Smooth muscle cell (in vitro differentiated cells): ENCODE results near the gene HSPA12A. TPM values are rescaled to one million over a fixed set of nuclear protein-coding genes. Genes with fewer than 3 reads are reported as not detected.

Experiments used
- DNase-seq: peaks from one replicate; lab custom pipeline; 2025; ENCODE audit not compliant: unreplicated experiment; lab: John Stamatoyannopoulos, UW
- H2AFZ ChIP-seq: fragments of 200-600 bp; sonication (generic); 2 replicates; pipeline ENCODE4 v1.6.0; 2016; ENCODE audit warnings: antibody characterized with exemption, low read depth, mild to moderate bottlenecking
- H3F3A ChIP-seq: fragments of 200-600 bp; sonication (generic); 2 replicates; pipeline ENCODE4 v1.6.0; 2017; ENCODE audit warnings: antibody characterized with exemption, low read depth
- H3K27ac ChIP-seq: fragments of 200-600 bp; sonication (generic); 2 replicates; pipeline ENCODE4 v1.5.1; 2016; ENCODE audit warnings: low read depth, mild to moderate bottlenecking
- H3K27me3 ChIP-seq: fragments of 200-600 bp; sonication (generic); 2 replicates; pipeline ENCODE4 v1.6.1; 2016; ENCODE audit warnings: low read depth, mild to moderate bottlenecking
- H3K36me3 ChIP-seq: fragments of 200-600 bp; sonication (generic); 2 replicates; pipeline ENCODE4 v1.5.1; 2016; ENCODE audit warnings: low read depth
- H3K4me1 ChIP-seq: fragments of 200-600 bp; sonication (generic); 2 replicates; pipeline ENCODE4 v1.5.1; 2016; ENCODE audit warnings: low read depth
- H3K4me2 ChIP-seq: fragments of 200-600 bp; sonication (generic); 2 replicates; pipeline ENCODE4 v1.6.0; 2016; ENCODE audit warnings: mild to moderate bottlenecking
- H3K4me3 ChIP-seq: fragments of 200-600 bp; sonication (generic); 2 replicates; pipeline ENCODE4 v1.5.1; 2016; ENCODE audit warnings: mild to moderate bottlenecking
- H3K79me2 ChIP-seq: fragments of 200-600 bp; sonication (generic); 2 replicates; pipeline ENCODE4 v1.6.0; 2016; ENCODE audit warnings: low read depth, mild to moderate bottlenecking
- H3K9ac ChIP-seq: fragments of 200-600 bp; sonication (generic); 2 replicates; pipeline ENCODE4 v1.6.0; 2016; ENCODE audit warnings: low read depth
- H3K9me3 ChIP-seq: fragments of 200-600 bp; sonication (generic); replicated peaks from 2 replicates; pipeline ENCODE4 v1.5.1; 2016; ENCODE audit warnings: low read depth
- H4K20me1 ChIP-seq: fragments of 200-600 bp; sonication (generic); 2 replicates; pipeline ENCODE4 v1.6.0; 2016; ENCODE audit warnings: low read depth
- WGBS: methylation state at CpG from one replicate; pipeline ENCODE4 v1.1.7; 2016; ENCODE audit warnings: low lambda C conversion rate; 5-methylcytosine and 5-hydroxymethylcytosine counted together
- polyA plus RNA-seq: library from polyadenylated mRNA; unstranded; fragments of >200 nt; fragmentation: Nextera tagmentation; extraction: Ambion mirVana; gene quantifications from 2 replicates; pipeline ENCODE4 v1.2.1, GENCODE V29; 2016
- total RNA-seq: library from RNA; depleted of rRNA; stranded (reverse); fragments of >200 nt; gene quantifications from 2 replicates; pipeline ENCODE4 v1.2.3, GENCODE V29; 2014
- TF ChIP-seq, protein P1 (sequence below): fragments of 200-600 bp; sonication (generic); IDR thresholded peaks from 2 replicates; pipeline ENCODE4 v1.5.1; 2017; ENCODE audit warnings: borderline replicate concordance, mild to moderate bottlenecking, antibody characterized with exemption; ENCODE audit not compliant: insufficient read depth, poor library complexity, severe bottlenecking

Gene HSPA12A
- total and polyA plus RNA-seq, 2 experiments from 2014 or later: 5.3 to 6.4 TPM

DNA sequence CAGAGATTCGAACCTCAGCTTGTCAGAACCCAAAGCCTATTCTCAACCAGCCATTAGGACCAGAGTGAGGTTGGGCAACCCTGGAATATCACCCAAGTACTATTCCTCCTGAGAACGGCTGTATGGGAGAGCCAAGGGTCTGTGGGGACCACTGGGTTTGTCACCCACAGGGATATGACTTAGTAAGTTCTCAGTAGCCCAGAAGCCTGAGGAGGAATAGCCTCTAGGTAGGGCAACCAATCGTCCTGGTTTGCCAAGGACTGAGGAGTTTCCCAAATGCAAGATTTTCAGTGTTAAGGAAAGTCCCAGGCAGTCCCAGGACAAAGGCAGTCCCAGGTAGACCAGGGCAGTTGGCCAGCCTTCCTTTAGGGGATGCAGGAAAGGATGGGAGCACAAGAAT is 74.9 kb downstream of the HSPA12A start:
- Histone ChIP-seq H3K9ac (no peak overlapping the region), H3K27me3 (no peaks in the 10 kb centered on the region), H3K27ac (no peak overlapping the region), H3K4me1 (peaks cover 10% of the 10 kb centered on the region), H3K4me3 (no peak overlapping the region), H4K20me1 (no peaks in the 10 kb centered on the region), H3K4me2 (no peak overlapping the region), H3K36me3 (no peaks in the 10 kb centered on the region), H2AFZ (no peak overlapping the region), H3K9me3 (no peaks in the 10 kb centered on the region), H3K79me2 (no peaks in the 10 kb centered on the region), H3F3A (no peaks in the 10 kb centered on the region)
- no peak for DNase-seq
- WGBS: 95% methylated on average over 3 of the region's 3 CpGs
- TF ChIP-seq, protein P1, sequence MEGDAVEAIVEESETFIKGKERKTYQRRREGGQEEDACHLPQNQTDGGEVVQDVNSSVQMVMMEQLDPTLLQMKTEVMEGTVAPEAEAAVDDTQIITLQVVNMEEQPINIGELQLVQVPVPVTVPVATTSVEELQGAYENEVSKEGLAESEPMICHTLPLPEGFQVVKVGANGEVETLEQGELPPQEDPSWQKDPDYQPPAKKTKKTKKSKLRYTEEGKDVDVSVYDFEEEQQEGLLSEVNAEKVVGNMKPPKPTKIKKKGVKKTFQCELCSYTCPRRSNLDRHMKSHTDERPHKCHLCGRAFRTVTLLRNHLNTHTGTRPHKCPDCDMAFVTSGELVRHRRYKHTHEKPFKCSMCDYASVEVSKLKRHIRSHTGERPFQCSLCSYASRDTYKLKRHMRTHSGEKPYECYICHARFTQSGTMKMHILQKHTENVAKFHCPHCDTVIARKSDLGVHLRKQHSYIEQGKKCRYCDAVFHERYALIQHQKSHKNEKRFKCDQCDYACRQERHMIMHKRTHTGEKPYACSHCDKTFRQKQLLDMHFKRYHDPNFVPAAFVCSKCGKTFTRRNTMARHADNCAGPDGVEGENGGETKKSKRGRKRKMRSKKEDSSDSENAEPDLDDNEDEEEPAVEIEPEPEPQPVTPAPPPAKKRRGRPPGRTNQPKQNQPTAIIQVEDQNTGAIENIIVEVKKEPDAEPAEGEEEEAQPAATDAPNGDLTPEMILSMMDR: no peak

DNA sequence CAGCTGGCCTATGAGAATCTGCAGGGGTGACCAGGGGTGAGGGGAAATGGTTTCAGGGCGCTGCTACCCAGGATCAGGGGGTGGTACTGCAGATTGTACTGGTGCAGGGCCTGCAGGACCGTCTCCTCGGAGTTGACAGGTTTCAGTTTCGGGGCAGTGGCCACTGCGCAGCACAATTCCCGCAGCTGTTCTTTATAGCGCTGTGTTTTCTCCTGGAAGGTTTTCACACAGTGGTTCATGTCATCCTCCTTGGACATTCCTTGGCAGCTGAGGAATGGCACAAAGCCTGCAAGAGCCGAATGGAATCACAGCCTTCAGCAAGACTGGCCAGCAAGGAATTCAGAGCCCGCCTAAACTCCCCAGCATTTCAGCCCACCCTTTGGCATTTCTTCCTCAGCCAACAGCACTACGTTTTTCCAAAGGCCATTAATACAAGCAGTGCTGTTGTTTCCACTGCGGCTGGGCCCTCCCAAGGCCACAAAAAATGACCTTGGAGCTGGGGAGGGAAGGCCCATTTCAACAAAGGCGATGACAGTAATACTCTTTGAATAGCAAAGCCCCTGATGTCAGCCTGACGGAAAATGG is 76.7 kb downstream of the HSPA12A start:
- H3K4me2 ChIP-seq: no peak overlapping the region

DNA sequence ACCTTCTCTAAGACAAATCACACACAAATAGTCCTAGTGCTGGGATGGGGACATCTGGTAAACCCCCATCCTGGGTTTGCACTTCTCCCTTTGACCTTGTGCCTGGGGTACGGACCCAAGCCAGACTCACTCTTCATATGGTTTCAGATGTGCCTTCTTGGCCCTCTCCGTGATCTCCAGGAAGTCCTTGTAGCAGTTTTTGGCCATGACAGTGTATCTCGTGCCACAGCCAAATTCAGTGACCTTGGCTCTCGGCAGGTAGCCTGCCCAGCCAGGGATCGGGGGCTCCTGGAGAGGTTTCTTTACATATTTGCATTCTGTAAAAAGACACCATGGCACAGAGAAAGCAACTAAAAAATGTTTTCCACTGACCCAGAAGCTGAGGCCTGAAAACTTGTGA is 77.7 kb downstream of the HSPA12A start:
- Histone ChIP-seq H3K79me2 (no peaks in the 10 kb centered on the region), H3K4me1 (peaks cover 3% of the 10 kb centered on the region), H3K9ac (no peak overlapping the region), H3K27ac (no peak overlapping the region), H2AFZ (no peak overlapping the region), H3K9me3 (no peaks in the 10 kb centered on the region), H3F3A (no peaks in the 10 kb centered on the region), H3K4me2 (no peak overlapping the region), H3K36me3 (no peaks in the 10 kb centered on the region), H3K4me3 (no peak overlapping the region), H4K20me1 (no peaks in the 10 kb centered on the region), H3K27me3 (no peaks in the 10 kb centered on the region)
- WGBS: 94% methylated on average over 5 of the region's 5 CpGs
- TF ChIP-seq, protein P1: no peak
- DNase-seq: no peak

More for the DNA sequence above, 76.7 kb downstream of the HSPA12A start:
- Histone ChIP-seq H3F3A (no peaks in the 10 kb centered on the region), H3K4me1 (peaks cover 10% of the 10 kb centered on the region), H3K27ac (no peak overlapping the region), H4K20me1 (no peaks in the 10 kb centered on the region), H3K36me3 (no peaks in the 10 kb centered on the region), H3K79me2 (no peaks in the 10 kb centered on the region), H3K9ac (no peak overlapping the region), H3K4me3 (no peak overlapping the region), H3K9me3 (no peaks in the 10 kb centered on the region), H2AFZ (no peak overlapping the region), H3K27me3 (no peaks in the 10 kb centered on the region)
- TF ChIP-seq, protein P1: no peak
- WGBS: 87% methylated on average over 13 of the region's 13 CpGs
- no peak for DNase-seq

DNA sequence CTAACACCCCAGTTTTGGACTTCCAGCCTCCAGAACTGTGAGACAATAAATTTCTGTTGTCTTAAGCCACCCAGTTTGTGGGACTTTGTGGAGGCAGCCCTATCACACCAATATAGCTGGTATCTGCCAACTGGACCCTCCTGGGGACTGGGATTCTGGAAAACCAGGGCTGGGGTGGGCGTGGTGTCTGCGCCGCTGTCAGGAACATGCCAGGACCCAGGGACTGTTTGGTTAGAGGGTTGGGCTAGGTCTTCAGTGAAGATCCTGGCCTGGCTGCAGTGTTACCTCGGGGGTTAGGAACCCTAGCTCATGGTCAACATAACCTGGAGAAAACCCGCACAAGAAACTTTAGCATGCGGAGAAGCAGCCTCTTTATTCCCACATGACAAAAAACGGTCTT is 79.0 kb downstream of the HSPA12A start:
- no peak overlapping the region for H3K27ac ChIP-seq
- no peak for DNase-seq
- no peaks in the 10 kb centered on the region for H4K20me1 ChIP-seq
- H3F3A ChIP-seq: no peaks in the 10 kb centered on the region
- H3K9me3 ChIP-seq: no peaks in the 10 kb centered on the region
- no peak overlapping the region for H3K9ac ChIP-seq
- 92% methylated on average over 7 of the region's 7 CpGs for WGBS
- H3K4me2 ChIP-seq: no peak overlapping the region
- no peaks in the 10 kb centered on the region for H3K36me3 ChIP-seq
- H3K4me3 ChIP-seq: no peak overlapping the region
- no peaks in the 10 kb centered on the region for H3K79me2 ChIP-seq
- TF ChIP-seq, protein P1: no peak
- no peaks in the 10 kb centered on the region for H3K4me1 ChIP-seq
- no peak overlapping the region for H2AFZ ChIP-seq
- no peaks in the 10 kb centered on the region for H3K27me3 ChIP-seq
